ENCODE results near the gene MTIF3.

DNA sequence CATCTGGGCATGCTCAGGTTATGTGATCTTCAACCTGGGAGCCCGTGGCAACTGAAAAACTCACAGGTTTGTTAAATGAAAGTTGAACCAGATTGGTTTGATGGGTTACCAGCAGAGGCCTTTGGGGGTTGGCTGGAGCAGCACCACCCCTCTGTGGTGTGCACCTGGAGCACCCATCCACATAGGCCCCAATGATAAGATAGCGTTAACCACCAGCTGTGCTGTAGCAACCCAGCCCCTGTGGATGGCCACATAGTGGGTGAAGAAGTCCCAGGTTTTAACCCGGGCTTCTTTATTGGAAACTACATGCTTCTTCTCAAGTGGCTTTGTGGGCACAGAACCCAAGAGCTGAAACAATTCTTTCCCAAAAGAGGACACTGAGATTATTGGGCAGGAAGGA is 22.6 kb upstream of the MTIF3 start:
- TF ChIP-seq CTCF (IDR thresholded peaks at IDR 0.05) (no peak), POLR2AphosphoS5 (IDR thresholded peaks at IDR 0.05) (no peak)
